IPS-NIHi11 (cell line): ENCODE results near the gene PTCHD1.

Experiments used
- DNase-seq: peaks from one replicate; pipeline ENCODE4 v3.0.0; 2012; ENCODE audit warnings: mixed read lengths, low spot score

PTCHD1 gene

GRCh38 chrX:23398570-23398969 lies 63.9 kb downstream of the PTCHD1 start:
- no peak for DNase-seq

GRCh38 chrX:23403849-23404248 lies 69.2 kb downstream of the PTCHD1 start:
- peak; percentile 18 for DNase-seq

GRCh38 chrX:23422912-23423311 lies 88.3 kb downstream of the PTCHD1 start:
- DNase-seq: no peak

GRCh38 chrX:23434356-23434884 lies 99.8 kb downstream of the PTCHD1 start:
- no peak for DNase-seq

- DNase-seq: no peak
These were observed 100.5 kb downstream of the PTCHD1 start for GRCh38 chrX:23435108-23435507.

- DNase-seq: no peak
These were observed 100.9 kb downstream of the PTCHD1 start for GRCh38 chrX:23435575-23435974.

GRCh38 chrX:23436875-23437274 lies 102.2 kb downstream of the PTCHD1 start:
- peak; percentile 19 for DNase-seq

GRCh38 chrX:23451266-23451665 lies 116.6 kb downstream of the PTCHD1 start:
- DNase-seq: no peak
